Measurements from ENCODE around the gene ZHX3. TPM values are rescaled to one million over a fixed set of nuclear protein-coding genes. Genes with fewer than 3 reads are reported as not detected.

The ZHX3 gene
- total RNA-seq, 5 donors from 2014 or later (not counting 1 experiment from before 2014, with no cell fraction given): 7.0 to 11.1 (median 10.5) TPM

- WGBS (ENCODE audit: insufficient coverage): 68% methylated on average over 10 of the region's 13 CpGs
- no peaks in the 10 kb centered on the region for H3K9me3 ChIP-seq
- no peaks in the 10 kb centered on the region for H3K36me3 ChIP-seq (ENCODE audit: control insufficient read depth in 2 of 2, extremely low read depth in 1 of 2, insufficient read depth in 1 of 2, low read length in 1 of 2)
- no peaks in the 10 kb centered on the region for H3K4me1 ChIP-seq (ENCODE audit: control insufficient read depth in 1 of 2, extremely low read depth in 1 of 2, insufficient read depth in 2 of 2, low read length in 2 of 2)
- H3K27me3 Mint-ChIP-seq: peaks cover 25 to 33% of the 10 kb centered on the region in 2 donors
- no peak overlapping the region for H3K27ac ChIP-seq (ENCODE audit: low read length)
- DNase-seq (no peak), ATAC-seq (replicated peaks in 1 of 4) (no peak)
- no peaks in the 10 kb centered on the region for H3K9me3 Mint-ChIP-seq
- CTCF ChIA-PET: no interaction called here
- no peaks in the 10 kb centered on the region for H3K36me3 Mint-ChIP-seq
- POLR2A ChIA-PET: no interaction called here
- no peak overlapping the region for H3K4me3 Mint-ChIP-seq
- no peak overlapping the region for H3K4me3 ChIP-seq (ENCODE audit: control insufficient read depth in 1 of 2, extremely low read depth in 1 of 2, low read length in 1 of 2)
- H3K4me1 Mint-ChIP-seq: peaks cover 0 to 9% (median 7%) of the 10 kb centered on the region in 3 donors
- no peak overlapping the region for H3K27ac Mint-ChIP-seq
- peaks cover 3 to 41% of the 10 kb centered on the region in 2 experiments for H3K27me3 ChIP-seq (replicated peaks in 1 of 2; ENCODE audit: control insufficient read depth in 2 of 2, extremely low read depth in 1 of 2, insufficient read depth in 2 of 2, low read length in 1 of 2)
Measured at GRCh38 chr20:41364236-41364855, 46.8 kb upstream of the ZHX3 start.

DNA sequence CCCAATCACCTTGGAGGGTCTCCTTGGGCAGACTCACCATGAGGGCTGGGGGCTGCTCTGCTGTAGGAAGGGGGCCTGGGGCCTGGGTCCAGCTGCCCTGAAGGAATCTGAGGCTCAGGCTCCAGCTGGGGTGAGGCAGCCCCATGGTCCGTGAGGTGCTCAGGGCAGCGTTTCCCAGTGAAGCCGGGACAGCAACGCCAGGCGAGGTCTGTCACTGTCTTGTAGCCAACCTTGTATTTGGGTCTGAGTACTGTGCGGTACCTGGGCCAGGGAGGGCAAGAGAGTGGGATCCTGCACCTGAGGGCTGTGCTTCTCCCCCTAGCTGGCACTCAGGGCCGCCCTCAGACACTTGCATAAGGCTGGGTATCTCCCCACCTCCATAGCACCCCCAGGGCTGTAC, 46.1 kb upstream of the ZHX3 start:
- ATAC-seq (replicated peaks in 1 of 4) (no peak), DNase-seq (no peak)
- Mint-ChIP-seq H3K4me1 (peaks cover 0 to 9% (median 7%) of the 10 kb centered on the region in 3 donors), H3K27me3 (peaks cover 21 to 28% of the 10 kb centered on the region in 2 donors), H3K4me3 (no peak overlapping the region), H3K36me3 (no peaks in the 10 kb centered on the region), H3K27ac (no peak overlapping the region), H3K9me3 (no peaks in the 10 kb centered on the region)
- Histone ChIP-seq H3K9me3 (no peaks in the 10 kb centered on the region), H3K4me1 (ENCODE audit: control insufficient read depth in 1 of 2, extremely low read depth in 1 of 2, insufficient read depth in 2 of 2, low read length in 2 of 2) (no peaks in the 10 kb centered on the region), H3K27me3 (replicated peaks in 1 of 2; ENCODE audit: control insufficient read depth in 2 of 2, extremely low read depth in 1 of 2, insufficient read depth in 2 of 2, low read length in 1 of 2) (peaks cover 3 to 36% of the 10 kb centered on the region in 2 experiments), H3K4me3 (ENCODE audit: control insufficient read depth in 1 of 2, extremely low read depth in 1 of 2, low read length in 1 of 2) (no peak overlapping the region), H3K36me3 (ENCODE audit: control insufficient read depth in 2 of 2, extremely low read depth in 1 of 2, insufficient read depth in 1 of 2, low read length in 1 of 2) (no peaks in the 10 kb centered on the region), H3K27ac (ENCODE audit: low read length) (no peak overlapping the region)
- POLR2A ChIA-PET: no interaction called here
- CTCF ChIA-PET: no interaction called here
- 100% methylated on average over 5 of the region's 7 CpGs for WGBS (ENCODE audit: insufficient coverage)

DNA sequence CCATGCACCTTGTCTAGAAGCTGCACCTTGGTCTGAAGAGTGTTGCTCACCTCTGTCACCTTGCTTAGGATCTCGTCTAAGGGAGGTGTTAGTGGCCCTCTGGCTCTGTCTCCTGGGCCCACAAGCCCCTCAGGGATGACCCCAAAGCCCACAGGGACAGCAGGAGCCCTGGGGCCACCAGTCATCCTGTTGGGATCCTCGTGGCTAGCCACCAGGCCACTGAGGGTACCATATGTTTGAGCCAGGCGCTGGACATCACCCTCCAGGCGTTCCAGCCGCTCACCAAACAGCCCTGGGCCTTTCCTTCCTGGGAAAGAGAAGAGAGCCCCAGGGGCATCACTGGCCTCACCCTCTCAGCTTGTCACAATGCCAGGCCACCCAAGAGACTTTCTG, 45.2 kb upstream of the ZHX3 start:
- no peaks in the 10 kb centered on the region for H3K9me3 ChIP-seq
- 71% methylated on average over 5 of the region's 5 CpGs for WGBS (ENCODE audit: insufficient coverage)
- POLR2A ChIA-PET: no interaction called here
- no peak overlapping the region for H3K4me3 ChIP-seq (ENCODE audit: control insufficient read depth in 1 of 2, extremely low read depth in 1 of 2, low read length in 1 of 2)
- Mint-ChIP-seq H3K27me3 (peaks cover 15 to 23% of the 10 kb centered on the region in 2 donors), H3K27ac (no peak overlapping the region), H3K4me1 (peaks cover 0 to 9% (median 7%) of the 10 kb centered on the region in 3 donors), H3K4me3 (no peak overlapping the region), H3K9me3 (no peaks in the 10 kb centered on the region), H3K36me3 (no peaks in the 10 kb centered on the region)
- peaks cover 0 to 31% of the 10 kb centered on the region in 2 experiments for H3K27me3 ChIP-seq (replicated peaks in 1 of 2; ENCODE audit: control insufficient read depth in 2 of 2, extremely low read depth in 1 of 2, insufficient read depth in 2 of 2, low read length in 1 of 2)
- no peaks in the 10 kb centered on the region for H3K4me1 ChIP-seq (ENCODE audit: control insufficient read depth in 1 of 2, extremely low read depth in 1 of 2, insufficient read depth in 2 of 2, low read length in 2 of 2)
- DNase-seq (no peak), ATAC-seq (replicated peaks in 1 of 4) (no peak)
- no peaks in the 10 kb centered on the region for H3K36me3 ChIP-seq (ENCODE audit: control insufficient read depth in 2 of 2, extremely low read depth in 1 of 2, insufficient read depth in 1 of 2, low read length in 1 of 2)
- no peak overlapping the region for H3K27ac ChIP-seq (ENCODE audit: low read length)
- CTCF ChIA-PET: no interaction called here

DNA sequence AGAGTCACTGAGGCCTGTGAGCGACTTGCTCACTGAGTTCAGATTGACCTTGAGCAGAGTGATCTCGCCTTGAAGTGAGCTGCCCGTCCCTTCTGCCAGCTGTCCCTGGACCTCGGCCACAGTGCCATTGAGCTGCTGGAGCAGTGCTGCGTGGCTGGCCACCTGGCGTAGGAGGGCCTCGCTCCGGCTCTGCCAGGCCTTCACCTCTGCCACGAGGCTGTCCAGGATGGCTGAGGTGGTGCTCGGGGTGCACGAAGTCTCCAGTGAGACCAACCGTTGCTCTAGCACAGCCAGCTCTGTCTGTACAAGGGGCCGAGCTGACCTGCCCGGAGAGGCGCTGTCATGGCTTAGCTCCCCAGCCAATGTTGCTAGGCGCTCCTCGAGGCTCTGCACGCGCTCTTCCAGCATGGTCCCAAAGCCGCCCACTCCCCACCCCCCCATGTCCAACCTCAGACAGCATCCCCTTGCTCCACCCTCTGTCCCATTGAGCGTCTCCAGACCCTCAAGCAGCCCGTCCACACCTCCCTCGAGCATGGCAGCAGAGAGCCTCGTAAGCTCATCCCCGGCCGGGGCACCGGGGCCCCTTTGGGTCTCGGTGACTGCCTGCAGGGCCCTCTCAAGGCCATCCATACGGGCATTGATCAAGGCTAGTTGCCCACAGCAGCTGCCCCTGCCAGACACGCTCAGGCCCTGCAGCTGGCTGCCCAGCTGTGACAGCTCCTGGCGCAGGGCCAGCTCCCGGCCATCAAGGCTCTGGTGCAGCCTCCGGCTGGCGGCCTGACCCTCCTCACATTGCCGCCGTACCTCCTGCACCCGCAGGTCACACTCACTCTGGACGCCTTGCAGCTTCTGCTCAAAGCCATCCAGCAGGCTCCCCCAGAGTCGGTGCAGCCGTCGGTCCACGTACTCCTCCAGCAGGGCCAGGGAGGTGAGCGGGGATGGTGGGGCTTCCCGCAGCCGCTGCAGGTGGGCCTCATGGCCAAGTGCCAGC, 44.5 kb upstream of the ZHX3 start:
- Mint-ChIP-seq H3K9me3 (no peaks in the 10 kb centered on the region), H3K4me1 (peaks cover 0 to 3% (median 1%) of the 10 kb centered on the region in 3 donors), H3K27me3 (peaks cover 8 to 16% of the 10 kb centered on the region in 2 donors), H3K4me3 (no peak overlapping the region), H3K27ac (no peak overlapping the region), H3K36me3 (no peaks in the 10 kb centered on the region)
- H3K36me3 ChIP-seq (ENCODE audit: control insufficient read depth in 2 of 2, extremely low read depth in 1 of 2, insufficient read depth in 1 of 2, low read length in 1 of 2): no peaks in the 10 kb centered on the region
- DNase-seq (no peak), ATAC-seq (replicated peaks in 1 of 4) (no peak)
- no peaks in the 10 kb centered on the region for H3K9me3 ChIP-seq
- H3K27ac ChIP-seq (ENCODE audit: low read length): no peak overlapping the region
- WGBS (ENCODE audit: insufficient coverage): 90% methylated on average over 43 of the region's 45 CpGs
- POLR2A ChIA-PET: no interaction called here
- CTCF ChIA-PET: no interaction called here
- peaks cover 0 to 24% of the 10 kb centered on the region in 2 experiments for H3K27me3 ChIP-seq (replicated peaks in 1 of 2; ENCODE audit: control insufficient read depth in 2 of 2, extremely low read depth in 1 of 2, insufficient read depth in 2 of 2, low read length in 1 of 2)
- no peak overlapping the region for H3K4me3 ChIP-seq (ENCODE audit: control insufficient read depth in 1 of 2, extremely low read depth in 1 of 2, low read length in 1 of 2)
- no peaks in the 10 kb centered on the region for H3K4me1 ChIP-seq (ENCODE audit: control insufficient read depth in 1 of 2, extremely low read depth in 1 of 2, insufficient read depth in 2 of 2, low read length in 2 of 2)

- ChIA-PET CTCF (interaction anchor here in 1 of 2 donors (0.5 kb wide), 1 partner anchor 405 kb away, joined by 4 read pairs; no protein-coding TSS in a partner anchor), POLR2A (no interaction called here)
- no peaks in the 10 kb centered on the region for H3K9me3 Mint-ChIP-seq
- no peak for DNase-seq
- no peaks in the 10 kb centered on the region for H3K9me3 ChIP-seq
- no peak overlapping the region for H3K4me3 ChIP-seq (ENCODE audit: control insufficient read depth in 1 of 2, extremely low read depth in 1 of 2, low read length in 1 of 2)
- H3K27ac Mint-ChIP-seq: no peak overlapping the region
- no peak overlapping the region for H3K27ac ChIP-seq (ENCODE audit: low read length)
- H3K27me3 ChIP-seq (replicated peaks in 1 of 2; ENCODE audit: control insufficient read depth in 2 of 2, extremely low read depth in 1 of 2, insufficient read depth in 2 of 2, low read length in 1 of 2): peaks cover 0 to 22% of the 10 kb centered on the region in 2 experiments
- no peak overlapping the region for H3K4me3 Mint-ChIP-seq
- 88% methylated on average over 21 of the region's 22 CpGs for WGBS (ENCODE audit: insufficient coverage)
- no peaks in the 10 kb centered on the region for H3K36me3 Mint-ChIP-seq
- peaks cover 0 to 3% (median 0%) of the 10 kb centered on the region in 3 donors for H3K4me1 Mint-ChIP-seq
- H3K4me1 ChIP-seq (ENCODE audit: control insufficient read depth in 1 of 2, extremely low read depth in 1 of 2, insufficient read depth in 2 of 2, low read length in 2 of 2): no peaks in the 10 kb centered on the region
- H3K27me3 Mint-ChIP-seq: peaks cover 7 to 15% of the 10 kb centered on the region in 2 donors
- H3K36me3 ChIP-seq (ENCODE audit: control insufficient read depth in 2 of 2, extremely low read depth in 1 of 2, insufficient read depth in 1 of 2, low read length in 1 of 2): no peaks in the 10 kb centered on the region
- no peak for ATAC-seq (replicated peaks in 1 of 4)
Measured at GRCh38 chr20:41360831-41361756, 43.6 kb upstream of the ZHX3 start.

- peaks cover 0 to 7% of the 10 kb centered on the region in 2 experiments for H3K27me3 ChIP-seq (replicated peaks in 1 of 2; ENCODE audit: control insufficient read depth in 2 of 2, extremely low read depth in 1 of 2, insufficient read depth in 2 of 2, low read length in 1 of 2)
- ATAC-seq (replicated peaks in 1 of 4) (no peak), DNase-seq (no peak)
- no peaks in the 10 kb centered on the region for H3K36me3 Mint-ChIP-seq
- H3K4me1 Mint-ChIP-seq: no peaks in the 10 kb centered on the region
- no peaks in the 10 kb centered on the region for H3K36me3 ChIP-seq (ENCODE audit: control insufficient read depth in 2 of 2, extremely low read depth in 1 of 2, insufficient read depth in 1 of 2, low read length in 1 of 2)
- H3K9me3 Mint-ChIP-seq: no peaks in the 10 kb centered on the region
- H3K9me3 ChIP-seq: no peaks in the 10 kb centered on the region
- no peaks in the 10 kb centered on the region for H3K4me1 ChIP-seq (ENCODE audit: control insufficient read depth in 1 of 2, extremely low read depth in 1 of 2, insufficient read depth in 2 of 2, low read length in 2 of 2)
- no peak overlapping the region for H3K4me3 Mint-ChIP-seq
- ChIA-PET CTCF (no interaction called here), POLR2A (interaction anchor here in 1 of 2 donors (0.7 kb wide), 1 partner anchor 69 kb away, joined by 7 read pairs; no protein-coding TSS in a partner anchor)
- 92% methylated on average over 8 of the region's 9 CpGs for WGBS (ENCODE audit: insufficient coverage)
- no peak overlapping the region for H3K4me3 ChIP-seq (ENCODE audit: control insufficient read depth in 1 of 2, extremely low read depth in 1 of 2, low read length in 1 of 2)
- H3K27me3 Mint-ChIP-seq: peaks cover 0 to 4% of the 10 kb centered on the region in 2 donors
- H3K27ac ChIP-seq (ENCODE audit: low read length): no peak overlapping the region
- no peak overlapping the region for H3K27ac Mint-ChIP-seq
Measured at GRCh38 chr20:41359541-41360011, 42.0 kb upstream of the ZHX3 start.
